SK-N-SH treated with all-trans-retinoic acid at 6 μM for 48 hours (cell line): Measurements from ENCODE around the gene CD55.

Experiments used
- ATAC-seq: fragments of 200-7000 bp; cut with Tn5 transposase; 3 replicates; pipeline ENCODE4 v1.9.1; 2020; ENCODE audit warnings: mild to moderate bottlenecking, moderate library complexity
- BACH2 ChIP-seq: fragments of 250-450 bp; sonication (Bioruptor Pico); IDR thresholded peaks from 2 replicates; pipeline ENCODE4 v1.9.0; 2021; ENCODE audit warnings: mild to moderate bottlenecking, borderline replicate concordance
- CSDC2 ChIP-seq: fragments of 250-450 bp; sonication (Bioruptor Pico); IDR thresholded peaks from 2 replicates; pipeline ENCODE4 v1.5.0; 2020; ENCODE audit warnings: mild to moderate bottlenecking, moderate library complexity
- ESRRG ChIP-seq: fragments of 250-450 bp; sonication (Bioruptor Pico); IDR thresholded peaks from 2 replicates; pipeline ENCODE4 v1.6.1; 2021; ENCODE audit warnings: mild to moderate bottlenecking
- GLIS3 ChIP-seq: fragments of 250-450 bp; sonication (Bioruptor Pico); IDR thresholded peaks from 2 replicates; pipeline ENCODE4 v1.5.0; 2020; ENCODE audit warnings: mild to moderate bottlenecking, moderate library complexity
- OSR1 ChIP-seq: fragments of 250-450 bp; sonication (Bioruptor Pico); IDR thresholded peaks from 2 replicates; pipeline ENCODE4 v1.8.0; 2022; ENCODE audit warnings: moderate library complexity, mild to moderate bottlenecking, inconsistent platforms
- PPARA ChIP-seq: fragments of 250-450 bp; sonication (Bioruptor Pico); IDR thresholded peaks from 2 replicates; pipeline ENCODE4 v1.5.0; 2020; ENCODE audit warnings: mild to moderate bottlenecking, borderline replicate concordance
- RARB ChIP-seq: fragments of 250-450 bp; sonication (Bioruptor Pico); IDR thresholded peaks from 2 replicates; pipeline ENCODE4 v1.8.0; 2021; ENCODE audit warnings: mild to moderate bottlenecking, moderate library complexity
- SNAI2 ChIP-seq: fragments of 250-450 bp; sonication (Bioruptor Pico); IDR thresholded peaks from 2 replicates; pipeline ENCODE4 v1.5.0; 2020; ENCODE audit warnings: mild to moderate bottlenecking, moderate library complexity
- TCF4 ChIP-seq: fragments of 250-450 bp; sonication (Bioruptor Pico); IDR thresholded peaks from 2 replicates; pipeline ENCODE4 v1.8.0; 2021; ENCODE audit warnings: mild to moderate bottlenecking, moderate library complexity, borderline replicate concordance
- ZC3H10 ChIP-seq: fragments of 250-450 bp; sonication (Bioruptor Pico); IDR thresholded peaks from 2 replicates; pipeline ENCODE4 v1.5.1; 2021; ENCODE audit warnings: mild to moderate bottlenecking, moderate library complexity
- ZFP3 ChIP-seq: fragments of 250-450 bp; sonication (Bioruptor Pico); IDR thresholded peaks from 2 replicates; pipeline ENCODE4 v1.5.0; 2020; ENCODE audit warnings: mild to moderate bottlenecking, moderate library complexity
- ZFP30 ChIP-seq: fragments of 450-650 bp; formaldehyde crosslinking; IDR thresholded peaks from 2 replicates; pipeline ENCODE4 v1.5.0; 2022; ENCODE audit warnings: mild to moderate bottlenecking, moderate library complexity
- ZNF565 ChIP-seq: fragments of 450-650 bp; formaldehyde crosslinking; conservative IDR thresholded peaks from 2 replicates; pipeline ENCODE4 v1.5.0; 2020; ENCODE audit warnings: low read depth, mild to moderate bottlenecking, moderate library complexity
- ZNF70 ChIP-seq: fragments of 450-650 bp; formaldehyde crosslinking; IDR thresholded peaks from 2 replicates; pipeline ENCODE4 v1.5.0; 2020; ENCODE audit warnings: mild to moderate bottlenecking, moderate library complexity
- ZNF8 ChIP-seq: fragments of 450-650 bp; formaldehyde crosslinking; IDR thresholded peaks from 2 replicates; pipeline ENCODE4 v1.5.0; 2020; ENCODE audit warnings: mild to moderate bottlenecking, moderate library complexity
- TF ChIP-seq, protein P1 (sequence below): fragments of 250-450 bp; sonication (Bioruptor Pico); IDR thresholded peaks from 2 replicates; pipeline ENCODE4 v1.5.0; 2020; ENCODE audit warnings: mild to moderate bottlenecking, moderate library complexity
- TF ChIP-seq, protein P2 (sequence below): fragments of 250-450 bp; sonication (Bioruptor Pico); IDR thresholded peaks from 2 replicates; pipeline ENCODE4 v1.5.1; 2020; ENCODE audit warnings: low read depth, mild to moderate bottlenecking, moderate library complexity
- TF ChIP-seq, protein P3 (sequence below): fragments of 250-450 bp; sonication (Bioruptor Pico); IDR thresholded peaks from 2 replicates; pipeline ENCODE4 v1.5.1; 2021; ENCODE audit warnings: mild to moderate bottlenecking, moderate library complexity
- TF ChIP-seq, protein P4 (sequence below): fragments of 250-450 bp; sonication (Bioruptor Pico); IDR thresholded peaks from 2 replicates; pipeline ENCODE4 v1.8.0; 2020; ENCODE audit warnings: mild to moderate bottlenecking, moderate library complexity, borderline replicate concordance

CD55 gene

DNA sequence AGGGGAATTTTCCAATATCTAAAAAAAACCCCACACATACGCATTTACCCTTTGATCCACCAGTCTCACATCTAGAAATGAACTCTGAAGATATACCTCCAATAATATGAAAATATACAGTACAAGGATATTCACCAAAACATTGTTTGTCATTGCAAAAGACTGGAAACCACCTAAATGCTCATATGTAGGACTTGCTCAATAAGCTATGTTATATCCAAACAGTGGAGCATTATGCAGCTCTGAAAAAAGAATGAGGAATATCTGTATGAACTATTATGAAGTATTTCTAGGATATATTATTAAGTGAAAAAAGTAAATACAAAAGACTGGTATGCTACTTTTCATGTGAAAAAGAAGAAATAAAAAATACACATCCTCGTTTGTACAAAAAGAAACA, 43.6 kb downstream of the CD55 start (continued):
- TF ChIP-seq, protein P1, sequence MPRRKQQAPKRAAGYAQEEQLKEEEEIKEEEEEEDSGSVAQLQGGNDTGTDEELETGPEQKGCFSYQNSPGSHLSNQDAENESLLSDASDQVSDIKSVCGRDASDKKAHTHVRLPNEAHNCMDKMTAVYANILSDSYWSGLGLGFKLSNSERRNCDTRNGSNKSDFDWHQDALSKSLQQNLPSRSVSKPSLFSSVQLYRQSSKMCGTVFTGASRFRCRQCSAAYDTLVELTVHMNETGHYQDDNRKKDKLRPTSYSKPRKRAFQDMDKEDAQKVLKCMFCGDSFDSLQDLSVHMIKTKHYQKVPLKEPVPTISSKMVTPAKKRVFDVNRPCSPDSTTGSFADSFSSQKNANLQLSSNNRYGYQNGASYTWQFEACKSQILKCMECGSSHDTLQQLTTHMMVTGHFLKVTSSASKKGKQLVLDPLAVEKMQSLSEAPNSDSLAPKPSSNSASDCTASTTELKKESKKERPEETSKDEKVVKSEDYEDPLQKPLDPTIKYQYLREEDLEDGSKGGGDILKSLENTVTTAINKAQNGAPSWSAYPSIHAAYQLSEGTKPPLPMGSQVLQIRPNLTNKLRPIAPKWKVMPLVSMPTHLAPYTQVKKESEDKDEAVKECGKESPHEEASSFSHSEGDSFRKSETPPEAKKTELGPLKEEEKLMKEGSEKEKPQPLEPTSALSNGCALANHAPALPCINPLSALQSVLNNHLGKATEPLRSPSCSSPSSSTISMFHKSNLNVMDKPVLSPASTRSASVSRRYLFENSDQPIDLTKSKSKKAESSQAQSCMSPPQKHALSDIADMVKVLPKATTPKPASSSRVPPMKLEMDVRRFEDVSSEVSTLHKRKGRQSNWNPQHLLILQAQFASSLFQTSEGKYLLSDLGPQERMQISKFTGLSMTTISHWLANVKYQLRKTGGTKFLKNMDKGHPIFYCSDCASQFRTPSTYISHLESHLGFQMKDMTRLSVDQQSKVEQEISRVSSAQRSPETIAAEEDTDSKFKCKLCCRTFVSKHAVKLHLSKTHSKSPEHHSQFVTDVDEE = no peak
- TF ChIP-seq PPARA (CRISPR knock-in tag) (no peak), ESRRG (CRISPR knock-in tag) (no peak)
- TF ChIP-seq, protein P2, sequence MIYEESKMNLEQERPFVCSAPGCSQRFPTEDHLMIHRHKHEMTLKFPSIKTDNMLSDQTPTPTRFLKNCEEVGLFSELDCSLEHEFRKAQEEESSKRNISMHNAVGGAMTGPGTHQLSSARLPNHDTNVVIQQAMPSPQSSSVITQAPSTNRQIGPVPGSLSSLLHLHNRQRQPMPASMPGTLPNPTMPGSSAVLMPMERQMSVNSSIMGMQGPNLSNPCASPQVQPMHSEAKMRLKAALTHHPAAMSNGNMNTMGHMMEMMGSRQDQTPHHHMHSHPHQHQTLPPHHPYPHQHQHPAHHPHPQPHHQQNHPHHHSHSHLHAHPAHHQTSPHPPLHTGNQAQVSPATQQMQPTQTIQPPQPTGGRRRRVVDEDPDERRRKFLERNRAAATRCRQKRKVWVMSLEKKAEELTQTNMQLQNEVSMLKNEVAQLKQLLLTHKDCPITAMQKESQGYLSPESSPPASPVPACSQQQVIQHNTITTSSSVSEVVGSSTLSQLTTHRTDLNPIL (CRISPR knock-in tag) = no peak
- TF ChIP-seq, protein P3, sequence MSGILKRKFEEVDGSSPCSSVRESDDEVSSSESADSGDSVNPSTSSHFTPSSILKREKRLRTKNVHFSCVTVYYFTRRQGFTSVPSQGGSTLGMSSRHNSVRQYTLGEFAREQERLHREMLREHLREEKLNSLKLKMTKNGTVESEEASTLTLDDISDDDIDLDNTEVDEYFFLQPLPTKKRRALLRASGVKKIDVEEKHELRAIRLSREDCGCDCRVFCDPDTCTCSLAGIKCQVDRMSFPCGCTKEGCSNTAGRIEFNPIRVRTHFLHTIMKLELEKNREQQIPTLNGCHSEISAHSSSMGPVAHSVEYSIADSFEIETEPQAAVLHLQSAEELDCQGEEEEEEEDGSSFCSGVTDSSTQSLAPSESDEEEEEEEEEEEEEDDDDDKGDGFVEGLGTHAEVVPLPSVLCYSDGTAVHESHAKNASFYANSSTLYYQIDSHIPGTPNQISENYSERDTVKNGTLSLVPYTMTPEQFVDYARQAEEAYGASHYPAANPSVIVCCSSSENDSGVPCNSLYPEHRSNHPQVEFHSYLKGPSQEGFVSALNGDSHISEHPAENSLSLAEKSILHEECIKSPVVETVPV (CRISPR knock-in tag) = no peak

DNA sequence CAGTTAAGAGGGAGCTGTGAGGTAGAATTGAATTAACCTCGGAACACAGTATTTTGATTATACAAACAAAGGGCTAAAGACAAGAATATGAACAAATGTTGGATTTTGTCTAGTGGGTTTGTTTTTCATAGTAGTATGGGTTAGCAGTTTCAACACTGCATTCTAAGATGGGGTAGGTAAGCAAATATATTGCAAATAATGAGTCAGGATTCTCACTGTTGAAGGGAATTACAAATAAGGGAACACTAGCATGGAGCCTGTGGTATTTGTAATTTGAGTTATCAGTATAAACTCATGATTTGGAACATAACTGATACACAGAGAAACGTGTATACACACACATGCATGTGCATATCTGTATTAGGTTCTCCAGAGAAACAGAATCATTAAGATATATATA, 44.5 kb downstream of the CD55 start:
- TF ChIP-seq PPARA (CRISPR knock-in tag) = no peak
- TF ChIP-seq RARB (CRISPR knock-in tag) = no peak
- no peak for TF ChIP-seq BACH2 (CRISPR knock-in tag)
- TF ChIP-seq, protein P2 (CRISPR knock-in tag) = no peak
- no peak for TF ChIP-seq GLIS3 (CRISPR knock-in tag)
- TF ChIP-seq, protein P4, sequence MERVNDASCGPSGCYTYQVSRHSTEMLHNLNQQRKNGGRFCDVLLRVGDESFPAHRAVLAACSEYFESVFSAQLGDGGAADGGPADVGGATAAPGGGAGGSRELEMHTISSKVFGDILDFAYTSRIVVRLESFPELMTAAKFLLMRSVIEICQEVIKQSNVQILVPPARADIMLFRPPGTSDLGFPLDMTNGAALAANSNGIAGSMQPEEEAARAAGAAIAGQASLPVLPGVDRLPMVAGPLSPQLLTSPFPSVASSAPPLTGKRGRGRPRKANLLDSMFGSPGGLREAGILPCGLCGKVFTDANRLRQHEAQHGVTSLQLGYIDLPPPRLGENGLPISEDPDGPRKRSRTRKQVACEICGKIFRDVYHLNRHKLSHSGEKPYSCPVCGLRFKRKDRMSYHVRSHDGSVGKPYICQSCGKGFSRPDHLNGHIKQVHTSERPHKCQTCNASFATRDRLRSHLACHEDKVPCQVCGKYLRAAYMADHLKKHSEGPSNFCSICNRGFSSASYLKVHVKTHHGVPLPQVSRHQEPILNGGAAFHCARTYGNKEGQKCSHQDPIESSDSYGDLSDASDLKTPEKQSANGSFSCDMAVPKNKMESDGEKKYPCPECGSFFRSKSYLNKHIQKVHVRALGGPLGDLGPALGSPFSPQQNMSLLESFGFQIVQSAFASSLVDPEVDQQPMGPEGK (CRISPR knock-in tag) = no peak
- no peak for TF ChIP-seq TCF4
- TF ChIP-seq ZNF8 (CRISPR knock-in tag) = no peak
- TF ChIP-seq ZFP30 (CRISPR knock-in tag) = no peak
- no peak for TF ChIP-seq ZC3H10 (CRISPR knock-in tag)
- no peak for TF ChIP-seq ZNF70 (CRISPR knock-in tag)
- no peak for TF ChIP-seq CSDC2 (CRISPR knock-in tag)
- no peak for TF ChIP-seq ZNF565 (CRISPR knock-in tag)
- TF ChIP-seq, protein P1 = no peak
- TF ChIP-seq, all 23 proteins: peak for 0
- ATAC-seq = no peak

DNA sequence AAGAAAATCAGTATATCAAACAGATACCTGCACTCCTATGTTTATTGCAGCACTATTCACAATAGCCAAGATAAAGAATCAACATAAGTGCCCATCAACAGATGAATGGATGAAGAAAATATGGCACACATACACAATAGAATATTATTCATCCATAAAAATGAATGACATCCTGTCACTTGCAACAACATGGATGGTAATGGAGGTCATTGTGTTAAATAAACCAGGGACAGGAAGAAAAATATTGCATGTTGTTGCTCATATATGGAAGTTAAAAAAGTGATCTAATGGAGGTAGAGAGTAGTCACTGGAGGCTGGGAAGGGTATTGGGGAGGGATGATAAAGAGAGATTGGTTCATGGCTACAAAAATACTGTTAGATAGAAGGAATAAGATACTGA, 67.2 kb downstream of the CD55 start:
- no peak for TF ChIP-seq GLIS3 (CRISPR knock-in tag)
- TF ChIP-seq OSR1 = no peak
- TF ChIP-seq ZFP3 = no peak
- no peak for TF ChIP-seq RARB (CRISPR knock-in tag)
- TF ChIP-seq SNAI2 (CRISPR knock-in tag) = no peak
- no peak for TF ChIP-seq BACH2 (CRISPR knock-in tag)
- TF ChIP-seq, protein P3 (CRISPR knock-in tag) = no peak
- no peak for TF ChIP-seq PPARA (CRISPR knock-in tag)
- no peak for ATAC-seq
